SJCRH30 (cell line): ENCODE measurements around the gene TTC1. TPM values are rescaled to one million over a fixed set of nuclear protein-coding genes. Genes with fewer than 3 reads are reported as not detected.

Experiments used
- DNase-seq, 2 experiments: peaks; one replicate each; pipeline ENCODE4 v3.0.0-alpha.2; 2015 to 2020
- H3K27ac ChIP-seq: fragments of 250-450 bp; sonication (Bioruptor Pico); 2 replicates; pipeline ENCODE4 v1.5.1; 2020; ENCODE audit warnings: mild to moderate bottlenecking, moderate library complexity
- H3K27me3 ChIP-seq: fragments of 250-450 bp; sonication (Bioruptor Pico); 2 replicates; pipeline ENCODE4 v1.5.1; 2020; ENCODE audit warnings: mild to moderate bottlenecking, moderate library complexity
- H3K36me3 ChIP-seq: fragments of 250-450 bp; sonication (Bioruptor Pico); 2 replicates; pipeline ENCODE4 v1.5.1; 2020; ENCODE audit warnings: mild to moderate bottlenecking, moderate library complexity
- H3K4me1 ChIP-seq: fragments of 250-450 bp; sonication (Bioruptor Pico); 2 replicates; pipeline ENCODE4 v1.5.1; 2020; ENCODE audit warnings: mild to moderate bottlenecking, moderate library complexity
- H3K4me3 ChIP-seq: fragments of 250-450 bp; sonication (Bioruptor Pico); 2 replicates; pipeline ENCODE4 v1.5.1; 2020; ENCODE audit warnings: mild to moderate bottlenecking, moderate library complexity
- H3K9me3 ChIP-seq: fragments of 250-450 bp; sonication (Bioruptor Pico); replicated peaks from 2 replicates; pipeline ENCODE4 v1.5.1; 2020; ENCODE audit warnings: mild to moderate bottlenecking, moderate library complexity
- total RNA-seq: library from RNA; depleted of rRNA; stranded (reverse); fragments of >200 nt; shearing (Covaris generic); gene quantifications from 2 replicates; pipeline ENCODE4 v1.2.3, GENCODE V29; 2014

Gene TTC1
- total RNA-seq, 1 experiment from 2014 or later, result 59.8 TPM

DNA sequence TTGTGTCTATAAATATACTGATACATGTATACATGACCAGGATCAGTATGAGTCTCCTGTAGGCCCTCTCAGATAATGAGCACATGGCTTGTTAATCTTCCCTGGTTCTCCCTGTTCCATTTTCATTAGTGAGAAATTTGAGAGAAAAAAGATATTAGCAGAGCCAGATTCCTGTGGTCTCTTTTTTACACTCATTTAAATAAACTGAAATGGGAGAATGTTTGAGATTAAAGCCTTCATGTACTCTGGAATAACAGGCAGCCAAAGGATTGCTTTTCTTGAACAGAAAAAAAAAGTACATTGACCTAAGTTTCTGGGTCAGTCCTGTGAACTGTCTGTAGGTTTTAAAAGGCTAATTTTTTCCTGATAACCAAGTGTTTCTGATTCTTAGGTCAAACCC lies 66.1 kb downstream of the TTC1 start:
- H3K36me3 ChIP-seq, result peaks cover 2% of the 10 kb centered on the region; the same call in 1 of the 2 replicates
- peaks cover 5% of the 10 kb centered on the region; the same call in 1 of the 2 replicates for H3K4me1 ChIP-seq
- H3K27me3 ChIP-seq, result no peaks in the 10 kb centered on the region
- peak in 1 of 2 experiments; percentile 24 for DNase-seq
- H3K4me3 ChIP-seq, result no peak overlapping the region
- no peaks in the 10 kb centered on the region for H3K9me3 ChIP-seq
- no peak overlapping the region for H3K27ac ChIP-seq

- H3K36me3 ChIP-seq, result peaks cover 2% of the 10 kb centered on the region; the same call in 1 of the 2 replicates
- no peak overlapping the region for H3K4me3 ChIP-seq
- H3K27ac ChIP-seq, result no peak overlapping the region
- no peaks in the 10 kb centered on the region for H3K9me3 ChIP-seq
- DNase-seq, result no peak
- peaks cover 12% of the 10 kb centered on the region for H3K4me1 ChIP-seq
- H3K27me3 ChIP-seq, result no peaks in the 10 kb centered on the region
These were observed 68.1 kb downstream of the TTC1 start for GRCh38 chr5:160076997-160077396.

DNA sequence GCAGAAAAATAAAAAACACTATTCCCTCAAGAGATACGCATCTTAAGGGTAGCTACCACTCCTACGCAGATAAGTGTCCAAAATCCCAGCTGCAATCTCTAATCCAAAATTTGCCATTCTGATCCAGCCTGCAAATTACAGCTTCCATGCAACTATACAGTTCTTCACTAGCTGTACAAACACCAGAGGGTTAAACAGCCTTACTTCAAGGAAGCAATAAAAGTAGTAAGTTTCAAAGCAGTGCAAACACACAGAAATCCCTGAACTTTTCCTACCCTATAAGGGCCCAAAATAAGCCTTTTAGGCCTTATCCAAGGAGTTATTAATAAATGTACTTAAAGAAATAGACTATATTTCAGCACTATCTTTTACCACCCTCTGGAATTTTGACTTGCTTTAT lies 70.8 kb downstream of the TTC1 start:
- no peak for DNase-seq
- Histone ChIP-seq H3K36me3 (peaks cover 2% of the 10 kb centered on the region; the same call in 1 of the 2 replicates), H3K27me3 (no peaks in the 10 kb centered on the region), H3K27ac (no peak overlapping the region), H3K9me3 (no peaks in the 10 kb centered on the region), H3K4me1 (peaks cover 28% of the 10 kb centered on the region), H3K4me3 (no peak overlapping the region)

DNA sequence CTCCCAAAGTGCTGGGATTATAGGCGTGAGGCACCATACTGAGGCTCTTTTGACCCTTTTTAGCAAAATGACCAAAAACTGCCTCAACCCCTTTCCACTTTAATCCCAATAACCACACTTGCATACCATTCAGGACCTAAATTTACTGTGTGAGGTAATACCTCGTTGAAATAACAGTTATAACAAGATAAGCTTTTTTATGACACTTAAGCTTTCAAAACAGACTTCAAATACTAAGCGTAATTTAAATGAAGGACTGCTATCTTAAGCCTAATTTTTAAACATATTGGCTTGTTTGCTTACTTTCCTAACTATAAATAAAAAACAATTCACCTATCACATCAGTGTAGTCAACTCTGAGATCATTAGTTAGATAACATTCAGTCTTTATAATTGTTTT lies 72.6 kb downstream of the TTC1 start:
- Histone ChIP-seq H3K9me3 (no peaks in the 10 kb centered on the region), H3K4me1 (peaks cover 22% of the 10 kb centered on the region), H3K4me3 (no peak overlapping the region), H3K27me3 (no peaks in the 10 kb centered on the region), H3K27ac (no peak overlapping the region), H3K36me3 (peaks cover 2% of the 10 kb centered on the region; the same call in 1 of the 2 replicates)
- no peak for DNase-seq

GRCh38 chr5:160082614-160083500 lies 73.9 kb downstream of the TTC1 start:
- Histone ChIP-seq H3K36me3 (peaks cover 2% of the 10 kb centered on the region; the same call in 1 of the 2 replicates), H3K4me1 (peaks cover 25% of the 10 kb centered on the region), H3K9me3 (no peaks in the 10 kb centered on the region), H3K27me3 (no peaks in the 10 kb centered on the region), H3K27ac (peak overlapping the region; percentile 18; the same call in 1 of the 2 replicates), H3K4me3 (no peak overlapping the region)
- DNase-seq, result peak in 1 of 2 experiments; percentile 24

GRCh38 chr5:160083501-160083900 lies 74.6 kb downstream of the TTC1 start:
- Histone ChIP-seq H3K4me3 (no peak overlapping the region), H3K9me3 (no peaks in the 10 kb centered on the region), H3K36me3 (peaks cover 2% of the 10 kb centered on the region; the same call in 1 of the 2 replicates), H3K27ac (peak overlapping the region; percentile 18; the same call in 1 of the 2 replicates), H3K27me3 (no peaks in the 10 kb centered on the region), H3K4me1 (peaks cover 25% of the 10 kb centered on the region)
- DNase-seq, result no peak

DNA sequence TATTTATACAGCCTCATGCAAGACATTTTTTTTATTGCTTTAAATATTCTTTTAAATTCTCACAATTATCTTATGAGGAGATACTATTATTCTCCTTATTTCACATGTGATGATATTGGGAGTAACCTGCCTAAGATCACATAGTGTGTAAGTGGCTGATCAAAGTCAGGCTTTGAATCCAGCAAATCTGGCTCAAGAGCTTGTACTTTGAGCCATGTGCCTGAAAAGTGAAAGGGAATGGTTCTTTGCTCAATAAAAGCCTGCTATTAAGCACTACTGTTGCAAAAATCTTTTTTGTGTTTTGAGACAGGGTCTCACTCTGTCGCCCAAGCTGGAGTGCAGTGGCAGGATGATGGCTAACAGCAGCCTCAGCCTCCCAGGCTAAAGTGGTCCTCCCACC lies 75.2 kb downstream of the TTC1 start:
- no peaks in the 10 kb centered on the region for H3K27me3 ChIP-seq
- no peak overlapping the region for H3K4me3 ChIP-seq
- DNase-seq, result no peak
- no peak overlapping the region for H3K27ac ChIP-seq
- H3K4me1 ChIP-seq, result peaks cover 25% of the 10 kb centered on the region
- H3K36me3 ChIP-seq, result peaks cover 2% of the 10 kb centered on the region; the same call in 1 of the 2 replicates
- H3K9me3 ChIP-seq, result no peaks in the 10 kb centered on the region

- no peaks in the 10 kb centered on the region for H3K27me3 ChIP-seq
- peaks cover 19% of the 10 kb centered on the region for H3K4me1 ChIP-seq
- DNase-seq, result no peak
- H3K36me3 ChIP-seq, result peaks cover 4% of the 10 kb centered on the region; the same call in 1 of the 2 replicates
- H3K27ac ChIP-seq, result peak overlapping the region; percentile 21; the same call in 1 of the 2 replicates
- no peak overlapping the region for H3K4me3 ChIP-seq
- H3K9me3 ChIP-seq, result no peaks in the 10 kb centered on the region
These were observed 78.3 kb downstream of the TTC1 start for GRCh38 chr5:160087199-160087598.

- no peak for DNase-seq
- H3K27ac ChIP-seq, result no peak overlapping the region
- no peaks in the 10 kb centered on the region for H3K27me3 ChIP-seq
- H3K9me3 ChIP-seq, result no peaks in the 10 kb centered on the region
- H3K36me3 ChIP-seq, result peaks cover 20% of the 10 kb centered on the region
- H3K4me1 ChIP-seq, result peaks cover 4% of the 10 kb centered on the region
- no peak overlapping the region for H3K4me3 ChIP-seq
These were observed 79.9 kb downstream of the TTC1 start for GRCh38 chr5:160088805-160089204.

- Histone ChIP-seq H3K36me3 (peaks cover 20% of the 10 kb centered on the region), H3K27ac (no peak overlapping the region), H3K4me3 (no peak overlapping the region), H3K4me1 (0 out of 2 replicates have a peak, but pooled peaks cover 3% of the 10 kb centered on the region), H3K9me3 (no peaks in the 10 kb centered on the region), H3K27me3 (no peaks in the 10 kb centered on the region)
- no peak for DNase-seq
These were observed 80.6 kb downstream of the TTC1 start for GRCh38 chr5:160089531-160089930.

DNA sequence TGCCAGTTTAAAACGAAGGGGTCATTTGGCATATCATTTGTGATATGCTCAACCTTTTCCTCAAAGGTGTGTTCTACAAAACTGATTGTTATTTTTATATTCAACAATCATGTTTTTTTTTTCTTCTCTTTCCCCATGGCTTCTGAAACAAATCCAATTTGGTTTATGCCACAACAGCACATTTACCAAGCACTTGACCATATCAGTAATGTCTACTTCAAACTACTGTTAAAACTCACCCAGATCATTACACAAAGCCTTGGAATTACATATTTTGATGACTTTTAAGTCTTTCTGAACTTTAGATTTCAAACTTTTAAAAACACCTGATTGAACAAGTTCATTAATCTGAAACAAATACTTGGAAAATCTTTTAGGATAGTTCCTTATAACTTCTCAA lies 81.1 kb downstream of the TTC1 start:
- peaks cover 20% of the 10 kb centered on the region for H3K36me3 ChIP-seq
- no peak overlapping the region for H3K27ac ChIP-seq
- H3K4me1 ChIP-seq, result 0 out of 2 replicates have a peak, but pooled peaks cover 3% of the 10 kb centered on the region
- no peaks in the 10 kb centered on the region for H3K9me3 ChIP-seq
- no peaks in the 10 kb centered on the region for H3K27me3 ChIP-seq
- no peak for DNase-seq
- no peak overlapping the region for H3K4me3 ChIP-seq

GRCh38 chr5:160092514-160092913 lies 83.6 kb downstream of the TTC1 start:
- no peak for DNase-seq
- H3K27ac ChIP-seq, result no peak overlapping the region
- H3K4me3 ChIP-seq, result no peak overlapping the region
- H3K36me3 ChIP-seq, result peaks cover 24% of the 10 kb centered on the region
- H3K9me3 ChIP-seq, result no peaks in the 10 kb centered on the region
- no peaks in the 10 kb centered on the region for H3K27me3 ChIP-seq
- 0 out of 2 replicates have a peak, but pooled peaks cover 3% of the 10 kb centered on the region for H3K4me1 ChIP-seq

GRCh38 chr5:160092960-160093707 lies 84.2 kb downstream of the TTC1 start:
- DNase-seq, result no peak
- peaks cover 24% of the 10 kb centered on the region for H3K36me3 ChIP-seq
- H3K9me3 ChIP-seq, result no peaks in the 10 kb centered on the region
- no peak overlapping the region for H3K27ac ChIP-seq
- no peaks in the 10 kb centered on the region for H3K4me1 ChIP-seq
- no peaks in the 10 kb centered on the region for H3K27me3 ChIP-seq
- no peak overlapping the region for H3K4me3 ChIP-seq

DNA sequence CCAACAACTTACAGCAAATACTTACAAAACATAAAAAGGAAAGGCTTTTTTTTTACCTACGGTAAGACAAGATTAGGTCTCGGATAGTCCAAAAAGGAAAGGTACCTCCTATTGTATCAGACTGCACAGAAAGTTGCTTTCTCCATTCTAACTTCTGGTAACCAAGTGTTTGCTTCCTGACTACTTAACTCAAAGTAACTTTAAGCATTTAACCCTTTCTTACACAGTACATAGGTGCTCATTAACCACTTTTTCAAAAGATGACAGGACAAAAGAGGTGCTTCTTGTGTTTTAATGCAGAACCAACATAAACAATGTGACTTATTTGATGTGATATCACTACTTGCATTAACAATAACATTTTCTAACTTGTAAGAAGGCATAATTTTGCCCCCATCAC lies 87.2 kb downstream of the TTC1 start:
- no peaks in the 10 kb centered on the region for H3K9me3 ChIP-seq
- H3K27ac ChIP-seq, result no peak overlapping the region
- peaks cover 34% of the 10 kb centered on the region for H3K36me3 ChIP-seq
- DNase-seq, result no peak
- no peaks in the 10 kb centered on the region for H3K4me1 ChIP-seq
- no peaks in the 10 kb centered on the region for H3K27me3 ChIP-seq
- H3K4me3 ChIP-seq, result no peak overlapping the region

DNA sequence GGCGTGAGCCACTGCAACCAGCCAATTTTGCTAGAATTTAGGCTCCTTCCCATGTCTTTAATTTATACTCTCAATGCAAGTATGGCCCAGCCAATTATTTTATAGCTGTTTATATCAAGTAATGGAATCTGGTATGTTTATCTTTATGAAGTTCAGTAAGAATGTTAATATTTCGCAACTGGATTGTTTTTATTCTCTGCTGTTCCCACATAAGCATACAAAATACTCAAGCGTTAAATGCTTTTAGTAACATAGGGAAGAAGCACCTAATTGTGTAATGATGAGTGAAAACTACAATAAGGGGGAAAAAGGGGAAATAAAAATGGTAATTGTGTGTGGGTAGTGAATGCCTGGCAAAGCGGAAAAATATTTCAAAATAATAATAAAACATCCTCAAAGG lies 89.1 kb downstream of the TTC1 start:
- H3K4me3 ChIP-seq, result no peak overlapping the region
- H3K27me3 ChIP-seq, result no peaks in the 10 kb centered on the region
- no peaks in the 10 kb centered on the region for H3K4me1 ChIP-seq
- no peak for DNase-seq
- no peaks in the 10 kb centered on the region for H3K9me3 ChIP-seq
- H3K27ac ChIP-seq, result no peak overlapping the region
- peaks cover 29% of the 10 kb centered on the region for H3K36me3 ChIP-seq
